NT2/D1 (cell line): ENCODE data around the gene CCNJ.
A peak's percentile ranks its signal among the peaks of the same experiment; 100 is the strongest.
"Not testable (repeated sequence)": the region's sequence is repeated elsewhere in the genome, so short reads cannot be mapped to it uniquely, and the experiment has no call there.

ENCODE experiments used
- DNase-seq: peaks from one replicate; pipeline ENCODE4 v3.0.0-alpha.2; 2011; ENCODE audit warnings: low read depth, low spot score
- H3K27me3 ChIP-seq: 2 replicates; pipeline ENCODE4 v1.6.0; 2011; ENCODE audit warnings: mild to moderate bottlenecking; ENCODE audit not compliant: insufficient read length, insufficient read depth
- H3K36me3 ChIP-seq: 2 replicates; pipeline ENCODE4 v1.6.1; 2011; ENCODE audit warnings: mild to moderate bottlenecking, low read length, mixed read lengths; ENCODE audit not compliant: insufficient read depth, insufficient read length
- H3K4me1 ChIP-seq: 2 replicates; pipeline ENCODE4 v1.5.1; 2011; ENCODE audit not compliant: insufficient read depth, insufficient read length
- H3K4me3 ChIP-seq: 2 replicates; pipeline ENCODE4 v1.5.1; 2011; ENCODE audit warnings: low read depth; ENCODE audit not compliant: insufficient read length
- H3K9ac ChIP-seq: 2 replicates; pipeline ENCODE4 v1.6.0; 2011; ENCODE audit warnings: low read depth; ENCODE audit not compliant: insufficient read length
- H3K9me3 ChIP-seq: 2 replicates; pipeline ENCODE4 v1.5.1; 2011; ENCODE audit warnings: mild to moderate bottlenecking, low read length; ENCODE audit not compliant: insufficient read depth
- SUZ12 ChIP-seq: IDR thresholded peaks from 2 replicates; pipeline ENCODE4 v1.6.1; 2011; ENCODE audit not compliant: insufficient read length, insufficient read depth; ENCODE audit errors: extremely low read depth
- YY1 ChIP-seq: IDR thresholded peaks from 2 replicates; pipeline ENCODE4 v1.6.1; 2011; ENCODE audit not compliant: insufficient read length, insufficient read depth
- ZNF274 ChIP-seq: IDR thresholded peaks from 2 replicates; pipeline ENCODE4 v1.6.1; 2011; ENCODE audit warnings: mild to moderate bottlenecking, low read depth, low read length

The CCNJ gene, protein sequence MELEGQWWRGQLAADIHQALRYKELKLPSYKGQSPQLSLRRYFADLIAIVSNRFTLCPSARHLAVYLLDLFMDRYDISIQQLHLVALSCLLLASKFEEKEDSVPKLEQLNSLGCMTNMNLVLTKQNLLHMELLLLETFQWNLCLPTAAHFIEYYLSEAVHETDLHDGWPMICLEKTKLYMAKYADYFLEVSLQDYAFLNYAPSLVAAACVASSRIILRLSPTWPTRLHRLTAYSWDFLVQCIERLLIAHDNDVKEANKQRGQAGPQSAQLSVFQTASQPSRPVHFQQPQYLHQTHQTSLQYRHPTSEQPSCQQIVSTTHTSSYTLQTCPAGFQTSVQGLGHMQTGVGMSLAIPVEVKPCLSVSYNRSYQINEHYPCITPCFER

DNA sequence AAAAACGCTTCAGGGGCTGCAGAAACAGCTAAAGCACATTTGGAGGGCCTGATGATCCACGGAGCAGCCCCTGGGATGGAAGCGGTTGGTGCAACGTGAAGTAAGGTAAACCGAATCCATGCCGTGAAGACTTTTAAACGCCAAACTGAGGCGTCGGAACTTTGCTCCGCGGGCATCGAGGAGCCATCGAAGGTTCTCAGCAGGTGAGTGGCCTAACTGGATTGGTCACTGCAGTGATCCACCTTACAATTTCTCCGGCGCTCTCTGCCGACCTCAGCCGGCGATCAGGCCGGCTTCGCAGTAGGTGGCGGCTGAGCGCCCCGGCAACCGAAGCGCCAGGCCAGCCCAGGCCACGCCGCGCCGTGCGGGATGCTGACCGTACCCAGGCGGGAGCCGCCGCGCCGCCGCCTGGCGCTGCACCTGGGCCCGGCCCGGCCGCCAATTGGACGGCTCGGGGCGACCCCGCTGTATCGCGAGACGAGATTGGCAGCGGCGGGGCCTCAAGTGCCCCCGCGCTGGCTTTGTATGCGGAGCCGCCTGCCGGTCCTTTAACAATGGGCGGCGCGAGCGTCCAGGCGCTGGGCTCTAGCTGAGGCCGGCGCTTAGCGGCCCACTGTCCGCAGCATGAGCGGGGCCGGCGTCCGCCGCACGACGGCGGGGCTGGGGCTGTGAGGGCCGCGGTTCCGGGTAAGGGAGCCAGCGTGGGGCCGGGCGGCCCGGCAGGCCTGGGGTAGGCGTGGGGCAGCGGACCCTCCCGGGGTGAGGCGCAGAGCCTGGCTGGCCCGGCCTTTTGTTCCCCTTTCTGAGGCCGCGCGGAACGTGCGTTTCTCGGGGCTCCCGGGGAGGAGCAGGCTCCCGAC, at the start of gene CCNJ:
Gene CCNJ, plus strand, starts transcription at position 551 of the 860 bp plus-strand sequence. CDS start 811 bp downstream, outside the sequence.
- Histone ChIP-seq H3K4me1 (no peaks in the 10 kb centered on the region), H3K36me3 (peaks cover 20% of the 10 kb centered on the region), H3K27me3 (peaks cover 6% of the 10 kb centered on the region), H3K4me3 (peak within 1 kb of the TSS; percentile 65), H3K9me3 (no peaks in the 10 kb centered on the region; the same call in 1 of the 2 replicates), H3K9ac (peak within 1 kb of the TSS; percentile 97)
- peak; percentile 70 for DNase-seq
- TF ChIP-seq SUZ12: no peak
- TF ChIP-seq ZNF274: no peak
- TF ChIP-seq YY1: no peak

DNA sequence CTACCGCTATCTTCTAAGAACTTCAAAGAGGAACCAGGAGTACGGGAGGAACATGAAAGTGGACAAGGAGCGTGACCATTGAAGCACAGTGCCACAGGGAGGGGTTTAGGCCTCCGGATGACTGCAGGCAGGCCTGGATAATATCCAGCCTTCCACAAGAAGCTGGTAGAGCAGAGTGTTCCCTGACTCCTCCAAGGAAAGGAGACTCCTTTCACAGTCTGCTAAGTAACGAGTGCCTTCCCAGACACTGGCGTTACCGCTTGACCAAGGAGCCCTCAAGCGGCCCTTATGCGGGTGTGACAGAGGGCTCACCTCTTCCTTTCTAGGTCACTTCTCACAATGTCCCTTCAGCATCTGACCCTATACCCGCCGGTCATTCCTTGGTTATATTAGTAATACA, 49.0 kb upstream of the CCNJ start:
- not testable (repeated sequence) for DNase-seq, H3K9ac ChIP-seq, H3K4me3 ChIP-seq, H3K4me1 ChIP-seq, H3K9me3 ChIP-seq, H3K36me3 ChIP-seq, H3K27me3 ChIP-seq

DNA sequence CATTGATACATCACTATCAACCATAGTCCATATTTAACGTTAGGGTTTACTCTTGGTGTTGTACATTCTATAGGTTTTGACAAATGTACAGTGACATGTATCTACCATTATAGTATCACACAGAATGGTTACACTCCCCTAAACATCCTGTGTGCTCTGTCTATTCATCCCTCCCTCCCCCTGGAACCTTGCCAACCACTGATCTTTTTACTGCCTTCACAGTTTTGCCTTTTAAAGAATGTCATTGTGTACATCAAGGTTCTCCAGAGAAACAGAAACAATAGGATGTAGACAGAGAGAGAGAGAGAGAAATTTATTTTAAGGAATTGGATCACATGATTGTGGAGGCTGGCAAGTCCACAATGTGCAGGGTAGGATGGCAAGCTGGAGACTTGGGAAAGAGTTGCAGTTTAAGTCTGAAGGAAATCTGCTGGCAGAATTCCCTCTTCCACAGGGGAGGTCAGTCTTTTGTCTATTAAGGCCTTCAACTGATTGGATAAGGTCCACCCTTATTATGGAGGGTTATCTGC, 45.1 kb upstream of the CCNJ start:
- Histone ChIP-seq H3K4me3 (no peak overlapping the region), H3K36me3 (no peaks in the 10 kb centered on the region), H3K9me3 (no peaks in the 10 kb centered on the region), H3K4me1 (no peaks in the 10 kb centered on the region), H3K27me3 (no peaks in the 10 kb centered on the region), H3K9ac (no peak overlapping the region)
- TF ChIP-seq SUZ12: no peak
- no peak for TF ChIP-seq YY1
- TF ChIP-seq ZNF274: no peak
- DNase-seq: no peak

DNA sequence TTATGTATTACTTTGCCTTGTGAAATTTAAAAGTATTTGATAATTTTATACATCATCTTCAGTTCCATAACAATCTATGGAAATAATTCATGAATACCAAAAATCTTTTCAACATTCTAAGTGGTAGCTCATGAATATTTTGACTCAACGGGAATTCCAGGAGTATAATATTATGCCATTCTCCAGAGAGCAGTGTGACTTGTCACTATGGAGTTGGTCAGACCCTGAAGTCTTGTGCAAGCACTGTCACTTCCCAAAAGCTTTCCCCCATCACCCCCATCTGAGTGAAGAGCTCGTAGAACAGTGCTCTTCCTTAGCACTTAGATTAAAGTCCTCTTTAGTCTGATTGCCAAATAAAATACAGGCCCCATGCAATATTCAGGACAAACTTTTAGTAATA, 29.4 kb upstream of the CCNJ start:
- H3K4me3 ChIP-seq: no peak overlapping the region
- H3K4me1 ChIP-seq: no peaks in the 10 kb centered on the region
- no peak for DNase-seq
- H3K36me3 ChIP-seq: no peaks in the 10 kb centered on the region
- no peak overlapping the region for H3K9ac ChIP-seq
- H3K27me3 ChIP-seq: no peaks in the 10 kb centered on the region
- H3K9me3 ChIP-seq: no peaks in the 10 kb centered on the region
- TF ChIP-seq SUZ12: no peak

GRCh38 chr10:96014473-96015102, 28.8 kb upstream of the CCNJ start:
- no peaks in the 10 kb centered on the region for H3K4me1 ChIP-seq
- no peak overlapping the region for H3K4me3 ChIP-seq
- DNase-seq: no peak
- no peak for TF ChIP-seq ZNF274
- TF ChIP-seq YY1: no peak
- TF ChIP-seq SUZ12: no peak
- H3K27me3 ChIP-seq: no peaks in the 10 kb centered on the region
- no peaks in the 10 kb centered on the region for H3K36me3 ChIP-seq
- H3K9ac ChIP-seq: no peak overlapping the region
- H3K9me3 ChIP-seq: no peaks in the 10 kb centered on the region

DNA sequence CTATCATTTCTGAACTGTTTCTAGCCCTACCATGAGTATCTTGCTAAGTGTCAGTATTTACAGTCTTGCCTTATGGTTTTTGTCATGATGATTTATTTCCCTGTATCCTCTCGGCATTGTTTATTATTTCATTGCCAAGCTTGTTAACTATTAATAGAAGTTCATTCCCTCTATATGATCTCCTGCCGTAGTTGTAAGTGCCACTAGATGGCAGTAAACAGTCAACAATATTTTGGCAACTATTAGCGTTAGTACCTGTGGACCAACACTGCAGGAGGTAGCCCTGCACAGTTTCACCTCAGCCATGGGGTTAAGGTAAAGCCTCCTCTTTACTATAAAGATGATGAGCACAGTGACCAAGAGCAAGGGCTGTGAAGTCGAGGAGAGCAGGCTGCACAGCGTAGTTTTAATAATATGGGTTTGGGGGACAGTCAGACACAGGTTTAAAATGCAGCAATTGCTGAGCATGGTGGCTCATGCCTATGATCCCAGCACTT, 26.1 kb upstream of the CCNJ start:
- peak; percentile 16 for DNase-seq
- Histone ChIP-seq H3K36me3 (no peaks in the 10 kb centered on the region), H3K9ac (no peak overlapping the region), H3K9me3 (no peaks in the 10 kb centered on the region), H3K4me1 (no peaks in the 10 kb centered on the region), H3K27me3 (no peaks in the 10 kb centered on the region), H3K4me3 (no peak overlapping the region)
- TF ChIP-seq YY1: no peak
- TF ChIP-seq SUZ12: no peak
- no peak for TF ChIP-seq ZNF274

- Histone ChIP-seq H3K4me3 (no peak overlapping the region), H3K4me1 (no peaks in the 10 kb centered on the region), H3K9me3 (no peaks in the 10 kb centered on the region), H3K27me3 (no peaks in the 10 kb centered on the region), H3K9ac (no peak overlapping the region), H3K36me3 (no peaks in the 10 kb centered on the region)
- TF ChIP-seq ZNF274 (no peak), SUZ12 (no peak), YY1 (no peak)
- no peak for DNase-seq
Observed at GRCh38 chr10:96021332-96021731, 22.1 kb upstream of the CCNJ start.
